Mammary epithelial cell (primary cell): Measurements from ENCODE around the gene GPR137C.

Experiments
- EZH2 ChIP-seq: IDR thresholded peaks from 2 replicates; pipeline ENCODE4 v1.6.1; 2012; ENCODE audit warnings: low read length, inconsistent platforms, borderline replicate concordance
- TF ChIP-seq, protein P1 (sequence below), 2 donors: IDR thresholded peaks in 1 of 2; conservative IDR thresholded peaks in 1 of 2; 2 replicates each; pipeline ENCODE4 v1.5.1; 2011 to 2012; ENCODE audit warnings: inconsistent platforms in 2 of 2, low read length in 2 of 2, mild to moderate bottlenecking in 2 of 2, control low read depth in 1 of 2, low read depth in 1 of 2; ENCODE audit not compliant: insufficient read depth in 1 of 2; ENCODE audit errors: extremely low read depth in 1 of 2

DNA sequence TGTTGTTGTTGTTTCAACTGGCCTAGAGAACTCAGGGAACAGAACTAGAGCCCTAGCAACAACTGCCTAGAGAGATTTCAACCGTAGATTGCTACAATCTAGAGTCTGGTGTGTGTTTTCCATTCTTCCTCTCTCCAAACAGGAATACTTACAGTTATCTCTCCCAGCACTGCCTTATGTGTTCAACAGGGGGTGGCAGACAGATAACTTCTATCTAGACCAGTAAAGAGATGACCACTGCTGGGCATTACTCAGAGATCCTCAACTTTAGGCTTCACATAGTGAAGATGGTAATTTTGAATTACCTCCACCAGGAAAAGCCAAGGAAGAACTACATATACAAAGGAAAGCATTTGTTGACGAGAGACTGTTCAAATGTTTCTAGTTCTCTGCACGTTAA, 5.1 kb upstream of the GPR137C start:
- TF ChIP-seq, protein P1, sequence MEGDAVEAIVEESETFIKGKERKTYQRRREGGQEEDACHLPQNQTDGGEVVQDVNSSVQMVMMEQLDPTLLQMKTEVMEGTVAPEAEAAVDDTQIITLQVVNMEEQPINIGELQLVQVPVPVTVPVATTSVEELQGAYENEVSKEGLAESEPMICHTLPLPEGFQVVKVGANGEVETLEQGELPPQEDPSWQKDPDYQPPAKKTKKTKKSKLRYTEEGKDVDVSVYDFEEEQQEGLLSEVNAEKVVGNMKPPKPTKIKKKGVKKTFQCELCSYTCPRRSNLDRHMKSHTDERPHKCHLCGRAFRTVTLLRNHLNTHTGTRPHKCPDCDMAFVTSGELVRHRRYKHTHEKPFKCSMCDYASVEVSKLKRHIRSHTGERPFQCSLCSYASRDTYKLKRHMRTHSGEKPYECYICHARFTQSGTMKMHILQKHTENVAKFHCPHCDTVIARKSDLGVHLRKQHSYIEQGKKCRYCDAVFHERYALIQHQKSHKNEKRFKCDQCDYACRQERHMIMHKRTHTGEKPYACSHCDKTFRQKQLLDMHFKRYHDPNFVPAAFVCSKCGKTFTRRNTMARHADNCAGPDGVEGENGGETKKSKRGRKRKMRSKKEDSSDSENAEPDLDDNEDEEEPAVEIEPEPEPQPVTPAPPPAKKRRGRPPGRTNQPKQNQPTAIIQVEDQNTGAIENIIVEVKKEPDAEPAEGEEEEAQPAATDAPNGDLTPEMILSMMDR (conservative IDR thresholded peaks at IDR 0.05 in 1 of 2, IDR thresholded peaks at IDR 0.05 in 1 of 2; ENCODE audit: extremely low read depth in 1 of 2, insufficient read depth in 1 of 2, low read depth in 1 of 2, low read length in 2 of 2), result no peak
- TF ChIP-seq EZH2, result no peak
